Mucosa of stomach (tissue), 1 donor: ENCODE measurements around the gene FGFR4.

Experiments used
- H3K27me3 ChIP-seq: one replicate; pipeline ENCODE4 v1.7.0; 2013; ENCODE audit warnings: mild to moderate bottlenecking, low read length; ENCODE audit not compliant: control insufficient read depth, insufficient read depth
- H3K36me3 ChIP-seq: one replicate; pipeline ENCODE4 v1.7.0; 2013; ENCODE audit warnings: low read length; ENCODE audit not compliant: control insufficient read depth, insufficient read depth
- H3K4me1 ChIP-seq: one replicate; pipeline ENCODE4 v1.7.0; 2013; ENCODE audit warnings: mild to moderate bottlenecking, low read length; ENCODE audit not compliant: control insufficient read depth, insufficient read depth
- H3K4me3 ChIP-seq: one replicate; pipeline ENCODE4 v1.7.0; 2013; ENCODE audit warnings: low read length
- H3K9ac ChIP-seq: one replicate; pipeline ENCODE4 v1.7.0; 2013; ENCODE audit warnings: mild to moderate bottlenecking, low read length, moderate library complexity
- H3K9me3 ChIP-seq: one replicate; pipeline ENCODE4 v1.7.0; 2013; ENCODE audit warnings: mild to moderate bottlenecking, low read length, moderate library complexity; ENCODE audit not compliant: control insufficient read depth
- donor health status: Pancreatic carcinoma.

Gene FGFR4

DNA sequence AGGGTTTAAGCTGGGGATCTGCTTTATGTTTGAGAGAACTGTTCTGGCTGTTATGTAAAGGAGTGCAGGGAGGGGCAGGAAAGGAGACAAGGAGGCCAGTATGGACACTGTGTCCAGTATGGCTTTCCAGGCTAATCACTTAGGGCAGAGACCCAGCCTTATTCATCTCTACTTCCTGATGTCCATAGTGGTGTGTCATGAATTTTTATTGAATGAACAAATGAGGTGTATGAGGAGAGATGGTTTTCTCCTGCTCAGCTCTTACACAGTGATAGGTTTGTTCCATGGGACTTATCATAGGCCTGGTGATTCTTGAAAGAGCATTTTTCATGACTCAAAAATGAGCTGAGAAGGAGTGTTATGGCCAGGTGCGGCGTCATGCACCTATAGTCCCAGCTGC lies 20.5 kb upstream of the FGFR4 start:
- no peaks in the 10 kb centered on the region for H3K9me3 ChIP-seq
- no peaks in the 10 kb centered on the region for H3K27me3 ChIP-seq
- H3K4me3 ChIP-seq, result no peak overlapping the region
- no peaks in the 10 kb centered on the region for H3K4me1 ChIP-seq
- H3K9ac ChIP-seq, result no peak overlapping the region
- H3K36me3 ChIP-seq, result no peaks in the 10 kb centered on the region

DNA sequence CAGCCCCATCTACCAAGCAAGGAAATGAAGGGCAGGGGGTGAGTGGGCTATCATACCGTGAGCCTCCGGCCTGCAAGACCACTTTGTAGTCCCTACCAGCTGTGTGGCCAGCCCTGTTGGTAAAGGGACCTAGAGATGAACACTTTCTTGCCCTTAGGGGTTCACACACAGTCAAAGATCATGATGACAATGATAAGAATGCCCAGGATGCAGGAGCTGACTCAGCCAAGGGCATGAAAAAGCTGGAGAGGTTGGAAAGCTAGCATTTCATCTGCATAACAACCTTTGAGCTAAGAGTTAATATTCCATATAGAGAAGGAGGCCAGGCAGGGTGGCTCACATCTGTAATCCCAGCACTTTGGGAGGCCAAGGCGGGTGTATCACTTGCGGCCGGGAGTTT lies 19.2 kb upstream of the FGFR4 start:
- Histone ChIP-seq H3K4me1 (no peaks in the 10 kb centered on the region), H3K9me3 (no peaks in the 10 kb centered on the region), H3K36me3 (no peaks in the 10 kb centered on the region), H3K9ac (no peak overlapping the region), H3K27me3 (no peaks in the 10 kb centered on the region), H3K4me3 (no peak overlapping the region)

GRCh38 chr5:177070536-177071191 lies 16.1 kb upstream of the FGFR4 start:
- Histone ChIP-seq H3K9ac (no peak overlapping the region), H3K4me1 (no peaks in the 10 kb centered on the region), H3K27me3 (no peaks in the 10 kb centered on the region), H3K4me3 (no peak overlapping the region), H3K9me3 (no peaks in the 10 kb centered on the region), H3K36me3 (no peaks in the 10 kb centered on the region)

- H3K4me1 ChIP-seq, result no peaks in the 10 kb centered on the region
- no peak overlapping the region for H3K9ac ChIP-seq
- H3K36me3 ChIP-seq, result no peaks in the 10 kb centered on the region
- H3K4me3 ChIP-seq, result no peak overlapping the region
- H3K9me3 ChIP-seq, result no peaks in the 10 kb centered on the region
- no peaks in the 10 kb centered on the region for H3K27me3 ChIP-seq
These were observed 14.9 kb upstream of the FGFR4 start for GRCh38 chr5:177071666-177072385.

DNA sequence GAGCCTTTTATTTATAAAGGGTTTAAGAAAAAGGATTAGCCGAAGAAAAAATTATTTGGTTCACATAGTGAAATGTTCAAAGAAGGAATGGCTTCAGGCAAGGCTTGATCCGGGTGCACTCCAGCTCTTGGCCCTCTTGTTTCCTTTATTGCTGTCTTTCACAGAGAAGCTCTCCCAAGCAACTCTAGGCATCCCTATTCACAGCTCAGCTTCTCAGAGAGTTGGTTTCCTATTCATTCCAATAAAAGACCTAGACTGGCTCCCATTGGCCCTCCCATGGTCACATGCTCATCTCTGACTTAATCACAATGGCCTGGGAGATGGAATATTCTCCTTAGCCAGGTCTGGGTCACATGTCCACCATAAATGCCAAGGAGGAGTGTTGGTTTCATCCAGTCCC lies 9.4 kb upstream of the FGFR4 start:
- Histone ChIP-seq H3K9me3 (no peaks in the 10 kb centered on the region), H3K9ac (no peak overlapping the region), H3K4me3 (no peak overlapping the region), H3K4me1 (no peaks in the 10 kb centered on the region), H3K27me3 (no peaks in the 10 kb centered on the region), H3K36me3 (no peaks in the 10 kb centered on the region)

DNA sequence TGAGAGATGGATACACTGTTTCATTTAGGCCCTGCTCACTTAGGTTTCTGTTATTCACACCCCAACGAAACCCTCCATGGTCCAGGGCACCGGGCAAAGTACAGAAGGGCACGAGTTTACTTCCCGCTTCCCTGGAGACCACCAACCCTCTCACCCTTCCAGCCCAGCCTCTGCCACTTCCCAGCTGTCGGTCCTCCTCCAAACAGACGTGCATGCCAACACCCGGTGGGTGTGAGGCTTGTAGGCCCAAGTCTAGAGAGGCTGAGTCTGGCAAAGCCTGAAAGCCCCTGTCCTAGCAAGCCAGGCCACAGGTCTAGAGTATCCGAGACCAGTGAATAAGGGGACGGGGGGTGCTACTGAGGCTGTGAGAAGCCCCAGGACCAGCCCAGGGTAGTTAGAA lies 7.1 kb upstream of the FGFR4 start:
- H3K4me1 ChIP-seq, result no peaks in the 10 kb centered on the region
- H3K9ac ChIP-seq, result no peak overlapping the region
- no peaks in the 10 kb centered on the region for H3K9me3 ChIP-seq
- no peak overlapping the region for H3K4me3 ChIP-seq
- H3K27me3 ChIP-seq, result no peaks in the 10 kb centered on the region
- H3K36me3 ChIP-seq, result no peaks in the 10 kb centered on the region

DNA sequence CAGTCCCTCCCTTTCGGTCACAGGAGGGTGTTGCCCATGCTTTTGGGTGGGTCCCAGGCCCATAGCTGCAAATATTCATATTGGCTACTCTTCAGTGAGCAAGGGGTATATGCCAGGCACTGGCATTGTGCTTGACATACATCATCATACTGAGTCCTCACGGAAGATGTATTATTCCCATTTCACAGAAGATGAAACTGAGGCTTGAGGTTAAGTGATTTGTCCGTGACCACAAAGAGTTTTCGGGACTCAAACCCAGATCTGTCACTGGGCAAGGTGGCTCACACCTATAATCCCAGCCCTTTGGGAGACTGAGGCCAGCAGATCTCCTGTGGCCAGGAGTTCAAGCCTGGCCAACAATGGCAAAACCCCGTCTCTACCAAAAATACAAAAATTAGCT lies 6.5 kb upstream of the FGFR4 start:
- H3K9ac ChIP-seq, result no peak overlapping the region

DNA sequence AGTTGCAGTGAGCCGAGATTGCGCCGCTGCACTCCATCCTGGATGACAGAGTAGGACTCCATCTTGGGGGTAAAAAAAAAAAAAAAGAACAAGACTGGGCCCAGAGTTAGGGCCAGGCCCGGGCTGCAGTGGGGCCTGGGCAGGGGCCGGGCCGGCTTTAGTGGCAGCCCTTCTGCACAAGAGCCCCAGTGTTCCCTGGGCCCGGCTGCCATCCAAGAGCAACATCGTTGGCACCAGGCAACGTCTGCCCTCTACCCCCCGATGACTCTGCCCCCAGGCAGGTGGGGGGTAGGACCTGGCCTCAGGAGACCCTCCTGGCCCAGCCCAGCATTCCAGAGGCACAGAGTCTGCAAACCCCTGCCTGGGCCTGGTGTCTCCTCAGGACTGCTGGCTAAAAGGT lies 4.9 kb upstream of the FGFR4 start:
- Histone ChIP-seq H3K36me3 (no peaks in the 10 kb centered on the region), H3K4me3 (no peak overlapping the region), H3K4me1 (peaks cover 6% of the 10 kb centered on the region), H3K9me3 (no peaks in the 10 kb centered on the region), H3K27me3 (no peaks in the 10 kb centered on the region), H3K9ac (no peak overlapping the region)

More for the DNA sequence above, 6.5 kb upstream of the FGFR4 start:
- no peaks in the 10 kb centered on the region for H3K27me3 ChIP-seq
- H3K36me3 ChIP-seq, result no peaks in the 10 kb centered on the region
- no peak overlapping the region for H3K4me3 ChIP-seq
- H3K4me1 ChIP-seq, result no peaks in the 10 kb centered on the region
- H3K9me3 ChIP-seq, result no peaks in the 10 kb centered on the region

- Histone ChIP-seq H3K27me3 (peaks cover 6% of the 10 kb centered on the region), H3K4me3 (no peak overlapping the region), H3K4me1 (peaks cover 15% of the 10 kb centered on the region), H3K9ac (no peak overlapping the region), H3K9me3 (no peaks in the 10 kb centered on the region), H3K36me3 (no peaks in the 10 kb centered on the region)
These were observed 3.4 kb upstream of the FGFR4 start for GRCh38 chr5:177083357-177083756.

- peaks cover 19% of the 10 kb centered on the region for H3K4me1 ChIP-seq
- no peak overlapping the region for H3K4me3 ChIP-seq
- no peak overlapping the region for H3K9ac ChIP-seq
- no peaks in the 10 kb centered on the region for H3K36me3 ChIP-seq
- H3K9me3 ChIP-seq, result no peaks in the 10 kb centered on the region
- H3K27me3 ChIP-seq, result peaks cover 6% of the 10 kb centered on the region
These were observed 2.5 kb upstream of the FGFR4 start for GRCh38 chr5:177084175-177084574.

- no peaks in the 10 kb centered on the region for H3K36me3 ChIP-seq
- no peak overlapping the region for H3K4me3 ChIP-seq
- peaks cover 6% of the 10 kb centered on the region for H3K27me3 ChIP-seq
- H3K9ac ChIP-seq, result no peak overlapping the region
- H3K9me3 ChIP-seq, result no peaks in the 10 kb centered on the region
- peaks cover 30% of the 10 kb centered on the region for H3K4me1 ChIP-seq
These were observed 596 bp upstream of the FGFR4 start for GRCh38 chr5:177085985-177086653.

- Histone ChIP-seq H3K9ac (peak overlapping the region; percentile 74), H3K4me1 (peaks cover 30% of the 10 kb centered on the region), H3K4me3 (peak overlapping the region; percentile 28), H3K36me3 (no peaks in the 10 kb centered on the region), H3K27me3 (peaks cover 6% of the 10 kb centered on the region), H3K9me3 (no peaks in the 10 kb centered on the region)
These were observed 787 bp downstream of the FGFR4 start for GRCh38 chr5:177087398-177088005.
